Effector CD8-positive, alpha-beta T cell (primary cell): ENCODE measurements around the gene C4orf50.
"Not testable (repeated sequence)": the region's sequence is repeated elsewhere in the genome, so short reads cannot be mapped to it uniquely, and the experiment has no call there.

Experiments used
- DNase-seq: peaks from one replicate; lab custom pipeline; 2025; lab: John Stamatoyannopoulos, UW

C4orf50 gene

GRCh38 chr4:6017030-6017429 is 1.2 kb downstream of the C4orf50 start:
- DNase-seq = no peak

DNA sequence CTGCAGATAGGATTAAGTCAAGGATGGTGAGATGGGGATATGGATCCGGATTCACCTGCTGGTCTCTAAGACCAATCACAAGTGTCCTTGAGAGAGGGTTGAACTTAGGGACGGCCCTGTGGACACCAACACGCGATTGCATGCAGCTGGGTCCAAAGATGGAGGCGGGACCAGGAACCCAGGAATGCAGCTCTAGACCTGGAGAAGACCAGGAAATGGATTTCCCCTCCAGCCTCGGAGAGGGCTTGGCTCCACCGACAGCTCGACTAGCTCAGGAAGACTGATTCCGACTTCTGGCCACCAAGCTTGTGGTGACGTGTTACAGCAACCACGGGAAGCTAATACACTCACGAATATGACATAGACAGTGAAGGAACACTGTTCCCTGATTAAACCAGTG is 4.7 kb downstream of the C4orf50 start:
- no peak for DNase-seq

- DNase-seq = no peak
Measured at GRCh38 chr4:6012200-6012599, 6.0 kb downstream of the C4orf50 start.

DNA sequence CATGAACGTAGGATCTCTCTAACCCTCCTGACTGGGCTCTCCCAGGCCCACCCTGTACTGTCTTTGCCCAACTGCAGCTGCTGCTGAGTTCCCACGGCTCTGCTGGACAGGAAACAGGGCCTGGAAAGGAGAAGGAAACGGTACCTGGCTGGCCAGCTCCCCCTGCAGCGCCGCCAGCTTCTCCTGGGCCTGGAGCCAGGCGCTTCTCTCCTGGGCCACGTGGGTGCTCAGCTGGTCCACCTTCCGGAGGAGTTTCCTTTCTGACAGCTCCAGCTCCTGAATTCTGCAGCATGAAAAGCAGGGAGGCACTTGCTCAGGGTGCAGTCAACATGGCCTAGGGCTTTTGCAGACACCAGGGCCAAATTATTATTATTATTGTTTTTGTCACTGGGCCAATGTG is 6.5 kb downstream of the C4orf50 start:
- DNase-seq = no peak

GRCh38 chr4:6011271-6011671 is 7.0 kb downstream of the C4orf50 start:
- DNase-seq = no peak

- DNase-seq = no peak
Measured at GRCh38 chr4:6010789-6011188, 7.4 kb downstream of the C4orf50 start.

DNA sequence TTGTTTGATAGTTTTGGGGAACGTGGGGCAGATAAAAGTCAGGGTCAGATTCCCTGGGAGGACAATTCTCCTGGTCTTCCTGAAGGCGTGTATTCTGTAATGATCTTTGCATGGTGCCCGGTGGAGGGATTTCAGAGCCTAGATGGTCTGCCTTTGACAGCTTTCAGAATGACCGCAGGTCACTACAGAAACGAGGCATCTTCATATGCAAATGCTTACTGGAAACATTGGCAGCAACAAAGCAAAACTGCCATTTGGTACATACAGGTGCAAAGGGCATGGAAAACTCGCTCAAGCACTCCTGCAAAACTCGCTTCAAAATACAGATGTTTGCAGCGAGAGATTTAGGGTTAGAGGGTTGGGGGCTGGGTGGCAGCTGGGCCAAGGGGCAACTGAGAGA is 8.8 kb downstream of the C4orf50 start:
- no peak for DNase-seq

DNA sequence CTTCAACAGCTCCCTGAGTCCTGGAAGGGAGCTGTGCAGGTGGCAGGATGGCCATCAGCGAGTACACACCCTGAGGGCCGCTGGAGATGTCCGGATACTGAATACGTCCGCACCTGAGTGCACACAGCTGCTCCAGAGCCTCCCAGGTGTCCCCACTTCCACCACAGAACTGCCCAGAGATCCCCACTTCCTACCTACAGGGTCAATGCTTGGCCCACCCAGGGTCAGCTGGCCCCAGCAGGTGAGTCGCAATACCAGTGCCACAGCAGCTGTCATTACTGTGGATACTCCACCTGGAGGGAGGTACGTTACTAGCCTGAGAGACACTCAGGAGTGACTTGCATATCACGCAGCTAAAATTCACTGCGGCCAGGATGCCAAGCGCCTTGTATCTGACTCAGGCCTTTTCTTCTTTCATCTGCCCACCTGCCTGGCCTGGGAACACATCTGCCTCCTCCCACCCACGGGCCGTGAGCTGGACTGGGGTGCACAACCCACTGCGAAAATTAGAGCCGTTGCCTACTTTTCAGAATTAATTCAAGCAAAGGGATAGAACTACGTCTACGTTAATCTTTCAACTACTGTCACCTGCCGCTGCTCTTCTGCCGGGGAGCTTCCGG is 9.4 kb downstream of the C4orf50 start:
- DNase-seq = no peak

DNA sequence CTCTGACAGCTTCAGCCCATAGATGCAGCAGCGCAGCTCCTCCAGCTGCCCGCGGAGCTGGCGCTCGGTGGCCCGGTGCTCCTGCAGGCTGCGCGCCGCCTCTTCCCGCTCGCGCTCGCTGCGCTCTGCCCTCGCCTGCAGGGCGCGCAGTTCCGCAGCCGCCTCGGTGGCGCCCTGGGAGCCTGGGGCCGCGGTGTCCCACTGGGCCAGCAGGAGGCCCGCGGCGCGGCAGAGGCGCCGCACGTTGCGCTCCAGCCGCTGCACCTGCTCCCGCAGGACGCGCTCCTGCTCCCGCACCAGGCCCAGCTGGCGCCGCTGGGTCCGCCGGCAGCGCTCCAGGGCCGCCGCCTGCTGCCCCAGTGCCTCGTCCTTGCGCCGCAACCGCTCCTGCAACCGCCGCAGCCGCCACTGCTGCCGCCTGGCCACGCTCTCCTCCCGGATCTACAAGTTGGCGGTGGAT is 10.1 kb downstream of the C4orf50 start:
- DNase-seq = no peak

DNA sequence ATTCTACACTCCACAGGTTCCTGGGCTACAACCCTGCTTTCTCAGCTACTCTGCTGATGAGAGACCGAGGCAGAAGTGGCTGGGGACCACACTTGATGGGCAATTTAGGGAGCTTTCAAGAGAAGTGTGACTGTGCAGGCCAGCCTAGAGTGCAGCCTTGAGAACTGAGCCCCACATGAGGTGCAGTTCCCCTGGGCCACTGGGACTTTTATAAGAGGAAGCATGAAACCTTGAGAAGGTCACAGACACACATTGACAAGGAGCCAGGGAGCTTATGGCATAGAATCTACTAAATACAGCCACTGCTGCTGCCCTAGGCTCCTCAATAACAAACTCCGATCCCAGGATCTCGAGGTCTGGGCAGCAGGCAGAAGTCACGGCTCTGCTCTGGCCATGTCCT is 13.1 kb downstream of the C4orf50 start:
- no peak for DNase-seq

DNA sequence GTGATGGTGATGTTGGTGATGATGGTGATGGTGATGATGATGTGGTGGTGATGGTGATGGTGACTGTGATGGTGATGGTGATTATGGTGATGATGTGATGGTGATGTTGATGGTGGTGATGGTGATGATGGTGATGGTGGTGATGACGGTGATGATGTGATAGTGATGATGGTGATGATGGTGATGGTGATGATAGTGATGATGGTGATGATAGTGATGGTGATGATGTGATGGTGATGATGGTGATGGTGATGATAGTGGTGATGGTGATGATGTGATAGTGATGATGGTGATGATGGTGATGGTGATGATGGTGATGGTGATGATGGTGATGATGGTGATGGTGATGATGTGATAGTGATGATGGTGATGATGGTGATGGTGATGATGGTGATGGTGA is 14.7 kb downstream of the C4orf50 start:
- not testable (repeated sequence) for DNase-seq

GRCh38 chr4:6002926-6003325 is 15.3 kb downstream of the C4orf50 start:
- DNase-seq = no peak

DNA sequence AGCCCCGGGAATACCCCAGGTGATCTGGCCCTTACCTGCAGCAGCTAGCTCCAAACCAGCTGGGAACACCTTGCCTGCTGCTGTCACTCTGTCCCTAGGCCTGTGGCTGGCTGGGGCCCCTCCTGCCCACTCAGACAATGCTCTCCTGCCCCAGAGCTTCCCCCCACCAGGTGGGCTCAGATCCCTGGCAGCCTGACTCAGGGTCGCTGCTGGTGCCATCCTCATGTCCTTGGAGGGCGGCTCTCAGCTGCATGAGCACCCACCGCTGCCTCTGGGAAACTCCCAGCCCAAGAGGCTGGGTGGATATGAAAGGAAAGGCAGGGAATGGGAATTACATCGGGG is 15.8 kb downstream of the C4orf50 start:
- no peak for DNase-seq

GRCh38 chr4:6001680-6002491 is 16.3 kb downstream of the C4orf50 start:
- no peak for DNase-seq

DNA sequence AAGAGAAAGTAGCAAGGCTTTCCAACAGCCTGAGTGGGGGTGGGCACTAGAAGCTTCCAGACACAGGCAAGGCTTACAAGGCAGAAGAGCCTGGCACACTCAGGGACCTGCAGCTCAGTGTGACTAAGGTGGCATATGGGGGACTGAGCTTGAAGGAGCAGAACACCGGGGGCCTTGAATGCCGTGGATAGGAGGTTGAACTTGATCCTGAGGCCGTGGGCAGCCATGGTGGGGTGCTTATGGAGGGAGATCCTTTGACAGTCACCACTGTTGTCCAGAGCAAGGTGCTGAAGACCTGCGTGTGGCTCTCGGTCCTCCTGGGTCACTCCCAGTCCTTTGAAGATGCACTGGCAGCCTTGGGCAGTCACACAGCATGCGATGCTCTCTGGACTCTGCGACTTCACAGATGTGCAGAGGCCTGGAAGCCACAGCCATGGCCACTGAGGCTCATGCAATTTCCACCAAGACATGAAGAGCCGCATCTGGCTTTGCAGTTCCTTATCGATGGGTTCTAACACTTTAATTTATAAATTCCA is 18.3 kb downstream of the C4orf50 start:
- no peak for DNase-seq

GRCh38 chr4:5999356-5999755 is 18.9 kb downstream of the C4orf50 start:
- no peak for DNase-seq

GRCh38 chr4:5998333-5998936 is 19.8 kb downstream of the C4orf50 start:
- no peak for DNase-seq

DNA sequence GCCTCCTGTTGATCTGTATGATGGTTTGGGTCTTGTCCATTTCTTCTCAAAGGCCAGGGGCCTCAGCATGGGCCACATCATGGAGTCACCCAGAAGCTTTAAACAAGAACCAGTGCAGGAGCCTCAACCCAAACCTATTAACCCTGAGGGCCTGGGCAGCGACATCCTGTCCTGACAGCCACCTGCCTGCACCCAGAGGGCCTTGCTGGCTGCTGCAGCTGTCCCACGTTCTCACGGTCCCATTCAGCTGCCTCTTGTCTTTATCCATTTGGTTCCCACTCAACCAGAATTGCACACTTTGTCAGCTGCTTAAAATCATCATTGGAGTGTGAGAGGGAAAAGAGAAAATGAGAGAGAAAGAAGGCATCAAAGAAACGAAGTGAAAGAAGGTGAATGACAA is 21.6 kb downstream of the C4orf50 start:
- no peak for DNase-seq

GRCh38 chr4:5995901-5996623 is 22.2 kb downstream of the C4orf50 start:
- no peak for DNase-seq

- DNase-seq = no peak
Measured at GRCh38 chr4:5993876-5994811, 24.1 kb downstream of the C4orf50 start.

DNA sequence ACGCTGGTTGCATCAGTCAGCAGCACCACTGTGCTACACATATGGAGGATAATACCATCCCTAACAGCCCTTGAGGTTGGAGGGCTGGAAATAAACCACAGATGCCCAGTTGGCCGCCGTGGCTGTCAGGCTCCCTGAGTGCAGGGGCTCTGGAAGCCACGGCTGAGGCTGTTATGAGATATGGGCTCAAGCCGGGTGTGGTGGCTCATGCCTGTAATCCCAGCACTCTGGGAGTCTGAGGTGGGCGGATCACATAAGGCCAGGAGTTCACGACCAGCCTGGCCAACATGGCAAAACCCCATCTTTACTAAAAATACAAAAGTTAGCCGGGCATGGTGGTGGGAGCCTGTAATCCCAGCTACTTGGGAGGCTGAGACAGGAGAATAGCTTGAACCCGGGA is 24.9 kb downstream of the C4orf50 start:
- not testable (repeated sequence) for DNase-seq
